NOMO-1 treated with dmso at 0.1 percent for 144 hours (cell line): Measurements from ENCODE around the gene DCHS1.

Experiments
- DNase-seq: peaks from one replicate; lab custom pipeline; 2025; ENCODE audit not compliant: unreplicated experiment; lab: John Stamatoyannopoulos, UW

Gene DCHS1

GRCh38 chr11:6629892-6630631 is 25.5 kb downstream of the DCHS1 start:
- no peak for DNase-seq

- DNase-seq: no peak
Measured at GRCh38 chr11:6629573-6629891, 26.1 kb downstream of the DCHS1 start.

GRCh38 chr11:6628526-6628925 is 27.1 kb downstream of the DCHS1 start:
- no peak for DNase-seq

- DNase-seq: no peak
Measured at GRCh38 chr11:6627762-6628241, 27.8 kb downstream of the DCHS1 start.

- DNase-seq: no peak
Measured at GRCh38 chr11:6626971-6627761, 28.4 kb downstream of the DCHS1 start.

GRCh38 chr11:6625832-6626420 is 29.7 kb downstream of the DCHS1 start:
- DNase-seq: no peak

- no peak for DNase-seq
Measured at GRCh38 chr11:6625156-6625831, 30.3 kb downstream of the DCHS1 start.

- DNase-seq: no peak
Measured at GRCh38 chr11:6623391-6624363, 31.9 kb downstream of the DCHS1 start.

GRCh38 chr11:6622261-6623171 is 33.1 kb downstream of the DCHS1 start:
- no peak for DNase-seq

- no peak for DNase-seq
Measured at GRCh38 chr11:6621711-6622211, 33.8 kb downstream of the DCHS1 start.

- DNase-seq: no peak
Measured at GRCh38 chr11:6620636-6621035, 35.0 kb downstream of the DCHS1 start.

GRCh38 chr11:6619004-6619745 is 36.4 kb downstream of the DCHS1 start, which contains the start of gene TPP1:
Gene TPP1, minus strand, starts transcription at chr11:6619422. Its CDS starts 22 bp downstream, at chr11:6619400.
- peak; percentile 92 for DNase-seq

GRCh38 chr11:6618117-6619003 is 37.2 kb downstream of the DCHS1 start:
- DNase-seq: peak; percentile 66

GRCh38 chr11:6617315-6617781 is 38.3 kb downstream of the DCHS1 start:
- peak; percentile 7 for DNase-seq

GRCh38 chr11:6616596-6617250 is 38.9 kb downstream of the DCHS1 start:
- DNase-seq: no peak

- no peak for DNase-seq
Measured at GRCh38 chr11:6615882-6616585, 39.6 kb downstream of the DCHS1 start.
